DMS 273 (cell line): Measurements from ENCODE around the gene OR5AR1.
"Not testable (repeated sequence)": the region's sequence is repeated elsewhere in the genome, so short reads cannot be mapped to it uniquely, and the experiment has no call there.

ENCODE experiments used
- DNase-seq: peaks from one replicate; lab custom pipeline; 2025; ENCODE audit not compliant: unreplicated experiment; lab: John Stamatoyannopoulos, UW

Gene OR5AR1

GRCh38 chr11:56663386-56663785 lies at the start of gene OR5AR1:
Gene OR5AR1 (plus strand): TSS chr11:56663686. CDS start chr11:56663686, 0 bp downstream.
- DNase-seq, result no peak

- DNase-seq, result peak; percentile 42
These were observed 38.8 kb upstream of the OR5AR1 start for GRCh38 chr11:56624661-56625110.

GRCh38 chr11:56625946-56626345 lies 37.5 kb upstream of the OR5AR1 start:
- DNase-seq, result no peak

GRCh38 chr11:56632329-56632728 lies 31.2 kb upstream of the OR5AR1 start:
- no peak for DNase-seq

- DNase-seq, result no peak
These were observed 26.6 kb upstream of the OR5AR1 start for GRCh38 chr11:56636861-56637260.

GRCh38 chr11:56637500-56637899 lies 26.0 kb upstream of the OR5AR1 start:
- DNase-seq, result no peak

- no peak for DNase-seq
These were observed 21.1 kb upstream of the OR5AR1 start, which contains the start of gene OR5AP2 for GRCh38 chr11:56642339-56642738. Gene OR5AP2 (minus strand): TSS chr11:56642439. CDS start chr11:56642439, 0 bp downstream.

- no peak for DNase-seq
These were observed 3.7 kb upstream of the OR5AR1 start for GRCh38 chr11:56659755-56660154.

- DNase-seq, result no peak
These were observed 7.5 kb downstream of the OR5AR1 start for GRCh38 chr11:56670984-56671383.

- DNase-seq, result no peak
These were observed 25.1 kb downstream of the OR5AR1 start for GRCh38 chr11:56688554-56689100.

- not testable (repeated sequence) for DNase-seq
These were observed 27.7 kb downstream of the OR5AR1 start for GRCh38 chr11:56691179-56691578.

GRCh38 chr11:56693428-56693827 lies 29.9 kb downstream of the OR5AR1 start:
- no peak for DNase-seq

- DNase-seq, result no peak
These were observed 35.3 kb downstream of the OR5AR1 start, which contains the start of gene OR9G1 for GRCh38 chr11:56698795-56699194. Gene OR9G1 (plus strand): TSS chr11:56699095. CDS start chr11:56700388, 1,293 bp downstream.

GRCh38 chr11:56700242-56700913 lies 36.9 kb downstream of the OR5AR1 start:
- no peak for DNase-seq

GRCh38 chr11:56700914-56701485 lies 37.5 kb downstream of the OR5AR1 start:
- DNase-seq, result no peak

GRCh38 chr11:56705784-56706396 lies 42.4 kb downstream of the OR5AR1 start:
- no peak for DNase-seq

GRCh38 chr11:56706486-56706885 lies 43.0 kb downstream of the OR5AR1 start:
- DNase-seq, result no peak

GRCh38 chr11:56714206-56714605 lies 50.7 kb downstream of the OR5AR1 start:
- no peak for DNase-seq
